HG03095 (cell line): ENCODE data around the gene SPART.
"Not testable (repeated sequence)": the region's sequence is repeated elsewhere in the genome, so short reads cannot be mapped to it uniquely, and the experiment has no call there.

Experiments used
- ATAC-seq: cut with Tn5 transposase; IDR thresholded peaks from one replicate; pipeline ENCODE4 v1.9.1; 2021; ENCODE audit warnings: moderate library complexity; ENCODE audit not compliant: unreplicated experiment

Gene SPART

GRCh38 chr13:36323408-36323807 lies 22.8 kb downstream of the SPART start:
- ATAC-seq, result no peak

GRCh38 chr13:36319793-36320192 lies 26.4 kb downstream of the SPART start:
- ATAC-seq, result not testable (repeated sequence)

- ATAC-seq, result no peak
These were observed 32.9 kb downstream of the SPART start for GRCh38 chr13:36313047-36313969.

GRCh38 chr13:36310417-36311108 lies 35.6 kb downstream of the SPART start:
- no peak for ATAC-seq

- ATAC-seq, result no peak
These were observed 43.9 kb downstream of the SPART start for GRCh38 chr13:36302289-36302688.

GRCh38 chr13:36299469-36299868 lies 46.7 kb downstream of the SPART start:
- ATAC-seq, result not testable (repeated sequence)

- ATAC-seq, result no peak
These were observed 47.6 kb downstream of the SPART start for GRCh38 chr13:36298535-36299068.

GRCh38 chr13:36297366-36298338 lies 48.5 kb downstream of the SPART start, which contains the start of gene CCDC169:
TSS of gene CCDC169 (minus strand) at chr13:36297814. CDS start at chr13:36297719, 95 bp downstream.
- ATAC-seq, result no peak

GRCh38 chr13:36294096-36294495 lies 52.1 kb downstream of the SPART start:
- no peak for ATAC-seq

- ATAC-seq, result no peak
These were observed 52.7 kb downstream of the SPART start for GRCh38 chr13:36293497-36293896.

GRCh38 chr13:36288794-36289391 lies 57.3 kb downstream of the SPART start:
- no peak for ATAC-seq

GRCh38 chr13:36286006-36286405 lies 60.2 kb downstream of the SPART start:
- ATAC-seq, result no peak

GRCh38 chr13:36282821-36283432 lies 63.3 kb downstream of the SPART start:
- ATAC-seq, result no peak

GRCh38 chr13:36275190-36276002 lies 70.8 kb downstream of the SPART start:
- ATAC-seq, result no peak

GRCh38 chr13:36273431-36273830 lies 72.8 kb downstream of the SPART start:
- no peak for ATAC-seq

GRCh38 chr13:36261976-36262375 lies 84.2 kb downstream of the SPART start:
- ATAC-seq, result no peak

GRCh38 chr13:36261011-36261410 lies 85.2 kb downstream of the SPART start:
- ATAC-seq, result no peak

- no peak for ATAC-seq
These were observed 86.6 kb downstream of the SPART start for GRCh38 chr13:36259361-36260137.
